PC-9 (cell line): Measurements from ENCODE around the gene C17orf75.

Experiments used
- EZH2 ChIP-seq: fragments of 200-600 bp; sonication (generic); IDR thresholded peaks from 2 replicates; pipeline ENCODE4 v1.8.0; 2017; ENCODE audit warnings: antibody characterized with exemption, low read depth
- TF ChIP-seq, protein P1 (sequence below): fragments of 200-600 bp; sonication (generic); conservative IDR thresholded peaks from 2 replicates; pipeline ENCODE4 v1.6.1; 2017; ENCODE audit warnings: mixed run types, antibody characterized with exemption, mild to moderate bottlenecking, moderate library complexity

DNA sequence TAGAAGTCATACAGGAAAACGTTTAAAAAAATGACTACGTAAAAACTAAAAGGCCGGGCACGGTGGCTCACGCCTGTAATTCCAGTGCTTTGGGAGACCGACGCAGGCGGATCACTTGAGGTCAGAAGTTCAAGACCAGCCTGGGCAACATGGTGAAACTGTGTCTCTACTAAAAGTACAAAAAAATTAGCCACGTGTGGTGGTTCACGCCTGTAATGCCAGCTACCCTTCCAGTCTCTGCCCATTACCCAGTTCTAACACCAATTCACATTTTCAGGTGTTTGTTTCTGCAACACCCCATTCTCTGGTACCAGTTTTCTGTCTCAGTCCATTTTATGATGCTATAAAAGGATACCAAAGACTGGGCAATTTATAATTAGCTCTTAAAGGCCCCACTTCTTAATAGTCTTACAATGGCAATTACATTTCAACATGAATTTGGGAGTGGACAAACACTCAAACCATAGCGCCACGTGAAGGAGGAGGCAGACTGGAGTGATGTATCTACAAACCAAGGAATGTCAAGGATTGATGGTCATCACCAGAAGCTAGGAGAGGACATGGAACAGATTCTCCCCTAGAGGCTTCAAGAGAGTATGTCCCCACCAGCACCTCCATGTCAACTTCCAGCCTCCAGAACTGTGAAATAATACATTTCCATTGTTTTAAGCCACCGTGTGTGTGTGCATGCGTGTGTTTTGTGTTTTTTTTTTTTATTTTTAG, 791 bp upstream of the C17orf75 start:
- TF ChIP-seq, protein P1, sequence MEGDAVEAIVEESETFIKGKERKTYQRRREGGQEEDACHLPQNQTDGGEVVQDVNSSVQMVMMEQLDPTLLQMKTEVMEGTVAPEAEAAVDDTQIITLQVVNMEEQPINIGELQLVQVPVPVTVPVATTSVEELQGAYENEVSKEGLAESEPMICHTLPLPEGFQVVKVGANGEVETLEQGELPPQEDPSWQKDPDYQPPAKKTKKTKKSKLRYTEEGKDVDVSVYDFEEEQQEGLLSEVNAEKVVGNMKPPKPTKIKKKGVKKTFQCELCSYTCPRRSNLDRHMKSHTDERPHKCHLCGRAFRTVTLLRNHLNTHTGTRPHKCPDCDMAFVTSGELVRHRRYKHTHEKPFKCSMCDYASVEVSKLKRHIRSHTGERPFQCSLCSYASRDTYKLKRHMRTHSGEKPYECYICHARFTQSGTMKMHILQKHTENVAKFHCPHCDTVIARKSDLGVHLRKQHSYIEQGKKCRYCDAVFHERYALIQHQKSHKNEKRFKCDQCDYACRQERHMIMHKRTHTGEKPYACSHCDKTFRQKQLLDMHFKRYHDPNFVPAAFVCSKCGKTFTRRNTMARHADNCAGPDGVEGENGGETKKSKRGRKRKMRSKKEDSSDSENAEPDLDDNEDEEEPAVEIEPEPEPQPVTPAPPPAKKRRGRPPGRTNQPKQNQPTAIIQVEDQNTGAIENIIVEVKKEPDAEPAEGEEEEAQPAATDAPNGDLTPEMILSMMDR: no peak
- no peak for TF ChIP-seq EZH2
